Neuron (in vitro differentiated cells): ENCODE results near the gene LRP11.
"Not testable (repeated sequence)": the region's sequence is repeated elsewhere in the genome, so short reads cannot be mapped to it uniquely, and the experiment has no call there.

ENCODE experiments used
- H2AFZ ChIP-seq: one replicate; pipeline ENCODE4 v1.6.1; 2013; ENCODE audit warnings: low read depth, mild to moderate bottlenecking, inconsistent platforms, low read length, moderate library complexity
- H3K27me3 ChIP-seq: one replicate; pipeline ENCODE4 v1.6.1; 2013; ENCODE audit warnings: low read length; ENCODE audit not compliant: insufficient read depth
- H3K36me3 ChIP-seq: one replicate; pipeline ENCODE4 v1.6.1; 2013; ENCODE audit warnings: low read length; ENCODE audit not compliant: insufficient read depth
- H3K4me1 ChIP-seq: one replicate; pipeline ENCODE4 v1.6.1; 2013; ENCODE audit warnings: low read length; ENCODE audit not compliant: insufficient read depth
- H3K4me3 ChIP-seq: 2 replicates; pipeline ENCODE4 v1.5.1; 2013; ENCODE audit warnings: mild to moderate bottlenecking, low read length, moderate library complexity
- H3K9me3 ChIP-seq: one replicate; pipeline ENCODE4 v1.6.1; 2013; ENCODE audit warnings: low read length

Gene LRP11

DNA sequence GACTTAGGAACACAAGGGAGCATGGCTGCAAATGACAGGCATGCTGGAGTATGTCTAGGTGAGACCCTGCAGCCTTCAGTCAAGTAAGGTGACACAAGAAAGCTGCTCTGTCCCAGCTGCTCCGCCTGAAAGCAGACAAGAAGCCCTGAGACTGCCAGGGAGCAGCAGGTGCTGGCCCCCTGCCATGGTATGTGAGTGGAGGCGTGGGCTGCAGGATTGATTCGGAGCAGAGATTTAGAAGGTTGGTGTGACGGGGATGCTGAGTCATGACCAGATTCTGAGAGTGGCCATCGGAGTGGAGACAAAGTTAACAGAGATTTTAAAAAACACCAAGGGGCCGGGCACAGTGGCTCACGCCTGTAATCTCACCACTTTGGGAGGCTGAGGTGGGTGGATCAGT, 17.8 kb downstream of the LRP11 start:
- Histone ChIP-seq H3K27me3 (no peaks in the 10 kb centered on the region), H3K9me3 (no peaks in the 10 kb centered on the region), H3K36me3 (peaks cover 16% of the 10 kb centered on the region), H2AFZ (no peak overlapping the region), H3K4me3 (no peak overlapping the region), H3K4me1 (no peaks in the 10 kb centered on the region)

GRCh38 chr6:149845549-149845948, 18.6 kb downstream of the LRP11 start:
- H3K27me3 ChIP-seq = no peaks in the 10 kb centered on the region
- no peak overlapping the region for H3K4me3 ChIP-seq
- no peaks in the 10 kb centered on the region for H3K9me3 ChIP-seq
- no peak overlapping the region for H2AFZ ChIP-seq
- H3K36me3 ChIP-seq = peaks cover 16% of the 10 kb centered on the region
- H3K4me1 ChIP-seq = no peaks in the 10 kb centered on the region

DNA sequence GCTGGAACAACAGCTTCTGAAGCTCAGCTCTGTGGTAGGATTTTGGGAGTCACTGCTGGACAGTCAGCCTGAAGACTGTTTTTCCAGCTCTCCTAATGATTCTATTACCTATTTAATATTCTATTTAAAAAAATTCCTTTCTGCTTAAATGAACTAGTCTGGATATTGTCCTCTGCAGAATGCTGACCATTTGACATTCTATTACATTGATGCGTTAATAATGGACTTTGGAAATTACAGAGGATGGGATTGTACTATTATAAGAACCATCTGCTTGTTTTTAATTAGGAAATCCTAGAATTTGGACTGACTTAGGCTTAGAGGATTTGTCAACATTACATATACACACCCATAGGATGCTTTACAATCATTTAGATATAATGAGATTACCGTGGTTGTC, 19.7 kb downstream of the LRP11 start:
- Histone ChIP-seq H3K27me3 (no peaks in the 10 kb centered on the region), H3K9me3 (no peaks in the 10 kb centered on the region), H2AFZ (no peak overlapping the region), H3K4me1 (no peaks in the 10 kb centered on the region), H3K36me3 (peaks cover 19% of the 10 kb centered on the region), H3K4me3 (no peak overlapping the region)

- H3K9me3 ChIP-seq, H3K4me1 ChIP-seq, H3K4me3 ChIP-seq, H2AFZ ChIP-seq, H3K27me3 ChIP-seq: not testable (repeated sequence)
- peaks cover 19% of the 10 kb centered on the region for H3K36me3 ChIP-seq
Observed at GRCh38 chr6:149844036-149844435, 20.1 kb downstream of the LRP11 start.

DNA sequence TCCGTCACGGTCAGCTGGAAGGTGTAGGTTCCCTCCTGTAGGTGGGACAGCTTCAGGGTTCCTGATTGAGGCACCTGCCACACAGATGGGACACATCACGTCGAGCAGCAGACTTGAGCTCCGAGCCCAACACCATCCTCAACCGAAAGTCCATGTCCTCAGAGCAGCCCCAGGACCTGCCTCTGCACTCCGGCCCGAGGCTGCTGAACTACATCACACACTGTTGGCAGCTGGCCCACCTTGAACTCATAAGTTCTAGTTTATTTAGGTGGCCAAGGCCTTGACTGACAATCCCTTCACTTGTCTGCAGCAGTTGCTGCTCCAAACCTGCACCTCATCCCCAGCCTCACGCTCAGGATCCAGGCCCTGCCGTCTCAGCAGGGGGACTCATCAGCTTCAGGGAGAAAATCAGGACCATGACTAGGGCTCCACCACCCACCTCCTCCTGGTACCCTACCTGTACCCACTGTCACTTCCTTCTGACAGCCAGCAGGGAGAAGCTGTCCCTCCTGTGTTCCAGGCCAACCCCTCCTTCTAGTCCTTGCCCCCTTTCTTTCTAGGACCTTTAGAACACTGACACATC, 21.0 kb downstream of the LRP11 start:
- no peak overlapping the region for H2AFZ ChIP-seq
- no peaks in the 10 kb centered on the region for H3K4me1 ChIP-seq
- H3K27me3 ChIP-seq = no peaks in the 10 kb centered on the region
- peaks cover 12% of the 10 kb centered on the region for H3K36me3 ChIP-seq
- H3K4me3 ChIP-seq = no peak overlapping the region
- no peaks in the 10 kb centered on the region for H3K9me3 ChIP-seq

- H2AFZ ChIP-seq = no peak overlapping the region
- no peak overlapping the region for H3K4me3 ChIP-seq
- H3K4me1 ChIP-seq = no peaks in the 10 kb centered on the region
- no peaks in the 10 kb centered on the region for H3K9me3 ChIP-seq
- peaks cover 15% of the 10 kb centered on the region for H3K36me3 ChIP-seq
- H3K27me3 ChIP-seq = no peaks in the 10 kb centered on the region
Observed at GRCh38 chr6:149842331-149842730, 21.8 kb downstream of the LRP11 start.

GRCh38 chr6:149840345-149841075, 23.6 kb downstream of the LRP11 start:
- Histone ChIP-seq H2AFZ (no peak overlapping the region), H3K27me3 (no peaks in the 10 kb centered on the region), H3K36me3 (peaks cover 25% of the 10 kb centered on the region), H3K9me3 (no peaks in the 10 kb centered on the region), H3K4me3 (no peak overlapping the region), H3K4me1 (no peaks in the 10 kb centered on the region)

DNA sequence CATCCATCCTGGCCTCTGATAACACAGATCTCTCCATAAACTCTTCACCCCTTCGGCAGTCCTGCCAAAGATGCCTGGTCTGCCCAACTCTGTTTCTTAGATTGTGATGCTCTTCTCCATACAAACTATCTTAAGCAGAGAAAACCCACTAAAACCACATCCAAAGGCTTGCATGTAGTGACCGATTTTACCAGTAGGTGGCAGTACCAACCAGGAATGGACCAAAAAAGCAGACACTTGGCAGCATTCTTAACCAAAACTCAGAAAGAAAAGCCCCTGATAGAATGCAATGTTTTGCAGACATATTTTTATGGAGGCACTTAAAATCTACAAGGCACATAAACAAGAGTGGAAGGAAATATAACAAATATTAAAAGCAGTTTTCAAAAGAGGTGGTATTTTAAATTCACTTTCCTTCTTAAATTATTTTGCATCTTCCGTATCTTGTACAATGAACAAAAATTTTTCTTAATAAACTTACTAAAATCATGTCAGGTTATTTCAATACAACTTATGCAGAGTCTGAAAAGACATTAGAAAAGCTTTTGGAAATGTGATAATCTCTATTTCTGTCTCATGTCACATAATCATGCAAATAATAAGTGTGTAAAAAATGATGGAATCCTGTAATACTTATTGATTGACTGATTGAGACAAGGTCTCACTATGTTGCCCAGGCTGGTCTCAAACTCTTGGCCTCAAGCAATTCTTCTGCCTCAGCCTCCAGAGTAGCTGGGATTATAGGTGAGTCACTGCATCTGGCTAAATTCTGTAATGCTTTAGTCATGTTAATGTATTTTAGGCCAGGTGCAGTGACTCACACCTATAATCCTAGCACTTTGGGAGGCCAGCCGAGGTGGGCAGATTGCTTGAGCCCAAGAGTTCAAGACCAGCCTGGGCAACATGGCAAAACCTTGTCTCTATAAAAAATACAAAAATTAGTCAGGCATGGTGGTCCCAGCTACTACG, 29.4 kb downstream of the LRP11 start:
- peaks cover 20% of the 10 kb centered on the region for H3K36me3 ChIP-seq
- H3K4me3 ChIP-seq = no peak overlapping the region
- no peaks in the 10 kb centered on the region for H3K27me3 ChIP-seq
- H2AFZ ChIP-seq = no peak overlapping the region
- peaks cover 1% of the 10 kb centered on the region for H3K9me3 ChIP-seq
- H3K4me1 ChIP-seq = no peaks in the 10 kb centered on the region

GRCh38 chr6:149833651-149834050, 30.5 kb downstream of the LRP11 start:
- Histone ChIP-seq H3K9me3 (peaks cover 1% of the 10 kb centered on the region), H3K36me3 (peaks cover 22% of the 10 kb centered on the region), H3K4me3 (no peak overlapping the region), H3K27me3 (no peaks in the 10 kb centered on the region), H2AFZ (no peak overlapping the region), H3K4me1 (no peaks in the 10 kb centered on the region)

GRCh38 chr6:149831308-149831820, 32.8 kb downstream of the LRP11 start:
- peaks cover 1% of the 10 kb centered on the region for H3K9me3 ChIP-seq
- peaks cover 19% of the 10 kb centered on the region for H3K36me3 ChIP-seq
- no peaks in the 10 kb centered on the region for H3K27me3 ChIP-seq
- H2AFZ ChIP-seq = no peak overlapping the region
- H3K4me3 ChIP-seq = no peak overlapping the region
- H3K4me1 ChIP-seq = no peaks in the 10 kb centered on the region

DNA sequence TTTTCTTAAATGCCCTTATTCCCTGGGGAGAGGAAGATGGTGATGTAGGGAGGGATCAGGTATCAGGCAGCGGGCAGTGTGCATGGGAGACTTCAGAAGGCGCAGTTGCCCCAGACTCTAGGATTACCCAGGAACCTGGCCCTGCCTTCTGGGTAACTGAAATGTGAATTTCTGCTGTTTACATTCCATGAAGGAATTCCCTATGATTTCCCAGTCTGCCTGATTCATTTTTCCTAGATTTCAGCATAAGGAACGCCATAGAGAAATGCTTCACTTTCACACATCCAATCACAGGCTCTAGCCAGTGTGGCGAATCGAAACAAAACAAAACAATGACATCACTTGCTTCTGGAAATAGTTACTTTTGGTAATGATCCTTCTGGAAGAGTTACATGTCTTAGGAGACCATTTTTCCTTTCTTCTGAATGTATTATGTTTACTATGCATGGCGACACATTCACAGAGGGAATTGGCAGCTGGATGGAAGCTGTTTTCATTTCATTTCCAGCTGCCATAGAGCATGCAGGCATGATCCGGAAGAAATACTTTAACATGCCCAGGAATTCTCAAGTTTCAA, 33.3 kb downstream of the LRP11 start:
- no peaks in the 10 kb centered on the region for H3K4me1 ChIP-seq
- H3K9me3 ChIP-seq = peaks cover 1% of the 10 kb centered on the region
- H3K4me3 ChIP-seq = no peak overlapping the region
- H3K36me3 ChIP-seq = peaks cover 19% of the 10 kb centered on the region
- H3K27me3 ChIP-seq = no peaks in the 10 kb centered on the region
- H2AFZ ChIP-seq = no peak overlapping the region

GRCh38 chr6:149825292-149825691, 38.9 kb downstream of the LRP11 start:
- Histone ChIP-seq H3K4me1 (no peaks in the 10 kb centered on the region), H2AFZ (no peak overlapping the region), H3K27me3 (no peaks in the 10 kb centered on the region), H3K9me3 (no peaks in the 10 kb centered on the region), H3K4me3 (no peak overlapping the region), H3K36me3 (peaks cover 37% of the 10 kb centered on the region)

- Histone ChIP-seq H3K4me1 (no peaks in the 10 kb centered on the region), H3K36me3 (peaks cover 34% of the 10 kb centered on the region), H3K4me3 (no peak overlapping the region), H3K27me3 (no peaks in the 10 kb centered on the region), H2AFZ (no peak overlapping the region), H3K9me3 (no peaks in the 10 kb centered on the region)
Observed at GRCh38 chr6:149823013-149823412, 41.1 kb downstream of the LRP11 start.
